Memory B cell (primary cell): ENCODE data around the gene XAB2.

ENCODE experiments used
- ATAC-seq: fragments of 150-1000 bp; cut with Tn5 transposase; 2 replicates; pipeline ENCODE4 v1.10.0; 2021; ENCODE audit warnings: low read depth, mild to moderate bottlenecking, moderate library complexity
- DNase-seq, 2 donors: peaks; one replicate each; pipeline ENCODE4 v3.0.0; 2022; ENCODE audit warnings: low spot score in 2 of 2
- H3K27ac Mint-ChIP-seq: one replicate; pipeline ENCODE4 v1.8.0; 2022; ENCODE audit warnings: mild to moderate bottlenecking, moderate library complexity, mixed read lengths
- H3K27me3 Mint-ChIP-seq: one replicate; pipeline ENCODE4 v1.8.0; 2022; ENCODE audit warnings: mixed read lengths
- H3K36me3 Mint-ChIP-seq: one replicate; pipeline ENCODE4 v1.8.0; 2022; ENCODE audit warnings: mild to moderate bottlenecking, mixed read lengths
- H3K4me1 Mint-ChIP-seq: one replicate; pipeline ENCODE4 v1.8.0; 2022; ENCODE audit warnings: mixed read lengths
- H3K4me3 Mint-ChIP-seq: one replicate; pipeline ENCODE4 v1.8.0; 2022; ENCODE audit warnings: mild to moderate bottlenecking, moderate library complexity, mixed read lengths
- H3K9me3 Mint-ChIP-seq: one replicate; pipeline ENCODE4 v1.8.0; 2022; ENCODE audit warnings: mixed read lengths

XAB2 gene

GRCh38 chr19:7618348-7618747 is 11.0 kb downstream of the XAB2 start:
- Mint-ChIP-seq H3K4me1 (peaks cover 3% of the 10 kb centered on the region), H3K27ac (peak overlapping the region; percentile 79)
- DNase-seq, result no peak

GRCh38 chr19:7617735-7618134 is 11.6 kb downstream of the XAB2 start:
- Mint-ChIP-seq H3K36me3 (peaks cover 22% of the 10 kb centered on the region), H3K27ac (no peak overlapping the region), H3K27me3 (no peaks in the 10 kb centered on the region), H3K4me3 (no peak overlapping the region), H3K4me1 (no peaks in the 10 kb centered on the region), H3K9me3 (no peaks in the 10 kb centered on the region)
- DNase-seq (no peak), ATAC-seq (no peak)

More at GRCh38 chr19:7618348-7618747, 11.0 kb downstream of the XAB2 start:
- H3K27me3 Mint-ChIP-seq, result no peaks in the 10 kb centered on the region
- H3K9me3 Mint-ChIP-seq, result no peaks in the 10 kb centered on the region
- H3K4me3 Mint-ChIP-seq, result no peak overlapping the region
- peaks cover 27% of the 10 kb centered on the region for H3K36me3 Mint-ChIP-seq
- ATAC-seq, result no peak

DNA sequence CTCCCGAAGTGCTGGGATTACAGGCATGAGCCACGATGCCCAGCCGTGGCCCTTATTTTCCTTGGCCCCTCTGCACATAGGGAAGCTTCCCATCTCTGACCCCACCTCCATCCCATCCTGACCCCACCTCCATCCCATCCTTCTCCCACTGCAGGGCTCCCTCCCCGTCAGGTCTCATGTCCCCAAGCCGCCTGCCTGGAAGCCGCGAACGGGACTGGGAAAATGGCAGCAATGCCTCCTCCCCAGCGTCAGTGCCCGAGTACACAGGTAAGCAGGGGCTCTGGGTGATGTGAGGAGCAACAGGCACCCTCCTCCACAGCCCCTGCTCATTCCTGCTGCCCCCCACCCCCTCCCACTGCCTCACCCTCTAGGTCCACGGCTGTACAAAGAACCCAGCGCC is 12.2 kb downstream of the XAB2 start:
- DNase-seq (no peak), ATAC-seq (no peak)
- Mint-ChIP-seq H3K4me1 (no peaks in the 10 kb centered on the region), H3K27me3 (no peaks in the 10 kb centered on the region), H3K36me3 (peaks cover 21% of the 10 kb centered on the region), H3K9me3 (no peaks in the 10 kb centered on the region), H3K4me3 (no peak overlapping the region), H3K27ac (no peak overlapping the region)

GRCh38 chr19:7614859-7615741 is 14.2 kb downstream of the XAB2 start:
- H3K36me3 Mint-ChIP-seq, result peaks cover 16% of the 10 kb centered on the region
- DNase-seq (no peak), ATAC-seq (no peak)
- H3K4me1 Mint-ChIP-seq, result no peaks in the 10 kb centered on the region
- H3K4me3 Mint-ChIP-seq, result no peak overlapping the region
- H3K27ac Mint-ChIP-seq, result no peak overlapping the region
- H3K9me3 Mint-ChIP-seq, result no peaks in the 10 kb centered on the region
- no peaks in the 10 kb centered on the region for H3K27me3 Mint-ChIP-seq

DNA sequence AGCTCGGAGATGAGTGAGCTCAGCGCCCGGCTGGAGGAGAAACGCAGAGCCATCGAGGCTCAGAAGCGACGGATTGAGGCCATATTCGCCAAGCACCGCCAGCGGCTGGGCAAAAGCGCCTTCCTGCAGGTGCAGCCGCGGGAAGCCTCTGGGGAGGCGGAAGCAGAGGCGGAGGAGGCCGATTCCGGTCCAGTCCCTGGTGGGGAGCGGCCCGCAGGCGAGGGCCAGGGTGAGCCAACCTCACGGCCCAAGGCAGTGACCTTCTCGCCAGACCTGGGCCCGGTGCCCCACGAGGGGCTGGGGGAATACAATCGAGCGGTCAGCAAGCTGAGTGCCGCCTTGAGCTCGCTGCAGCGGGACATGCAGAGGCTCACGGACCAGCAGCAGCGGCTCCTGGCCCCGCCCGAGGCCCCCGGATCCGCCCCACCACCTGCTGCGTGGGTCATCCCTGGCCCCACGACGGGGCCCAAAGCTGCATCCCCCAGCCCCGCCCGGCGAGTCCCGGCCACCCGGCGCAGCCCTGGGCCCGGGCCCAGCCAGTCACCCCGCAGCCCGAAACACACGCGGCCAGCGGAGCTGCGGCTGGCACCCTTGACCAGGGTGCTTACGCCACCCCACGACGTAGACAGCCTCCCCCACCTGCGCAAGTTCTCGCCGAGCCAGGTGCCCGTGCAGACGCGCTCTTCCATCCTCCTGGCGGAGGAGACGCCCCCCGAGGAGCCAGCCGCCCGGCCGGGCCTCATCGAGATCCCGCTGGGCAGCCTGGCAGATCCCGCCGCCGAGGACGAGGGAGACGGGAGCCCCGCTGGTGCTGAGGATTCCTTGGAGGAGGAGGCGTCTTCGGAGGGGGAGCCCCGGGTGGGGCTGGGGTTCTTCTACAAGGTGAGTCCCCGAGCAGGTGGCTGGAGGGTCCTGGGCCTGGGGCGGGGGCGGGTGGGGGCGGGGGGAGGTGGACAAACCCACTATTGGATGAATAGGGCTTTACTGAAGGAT is 16.8 kb downstream of the XAB2 start:
- no peak overlapping the region for H3K4me3 Mint-ChIP-seq

GRCh38 chr19:7611541-7612279 is 17.6 kb downstream of the XAB2 start:
- Mint-ChIP-seq H3K27me3 (peaks cover 2% of the 10 kb centered on the region), H3K27ac (no peak overlapping the region), H3K4me3 (no peak overlapping the region)

More for the DNA sequence above, 16.8 kb downstream of the XAB2 start:
- no peak for ATAC-seq
- no peaks in the 10 kb centered on the region for H3K9me3 Mint-ChIP-seq
- no peaks in the 10 kb centered on the region for H3K4me1 Mint-ChIP-seq
- H3K27me3 Mint-ChIP-seq, result peaks cover 2% of the 10 kb centered on the region
- peaks cover 3% of the 10 kb centered on the region for H3K36me3 Mint-ChIP-seq
- no peak overlapping the region for H3K27ac Mint-ChIP-seq
- no peak for DNase-seq

GRCh38 chr19:7610491-7611240 is 18.7 kb downstream of the XAB2 start:
- no peak for DNase-seq
- Mint-ChIP-seq H3K27me3 (peaks cover 6% of the 10 kb centered on the region), H3K27ac (no peak overlapping the region), H3K9me3 (peaks cover 2% of the 10 kb centered on the region), H3K4me3 (no peak overlapping the region), H3K4me1 (peaks cover 1% of the 10 kb centered on the region), H3K36me3 (no peaks in the 10 kb centered on the region)
- no peak for ATAC-seq

More at GRCh38 chr19:7611541-7612279, 17.6 kb downstream of the XAB2 start:
- no peaks in the 10 kb centered on the region for H3K4me1 Mint-ChIP-seq
- DNase-seq (no peak), ATAC-seq (no peak)
- H3K9me3 Mint-ChIP-seq, result no peaks in the 10 kb centered on the region
- no peaks in the 10 kb centered on the region for H3K36me3 Mint-ChIP-seq

- no peak for ATAC-seq
- no peak overlapping the region for H3K27ac Mint-ChIP-seq
- peaks cover 5% of the 10 kb centered on the region for H3K4me1 Mint-ChIP-seq
- peak in 1 of 2 donors; percentile 11 for DNase-seq
- H3K27me3 Mint-ChIP-seq, result peaks cover 18% of the 10 kb centered on the region
- no peak overlapping the region for H3K4me3 Mint-ChIP-seq
- H3K9me3 Mint-ChIP-seq, result peaks cover 5% of the 10 kb centered on the region
- peaks cover 5% of the 10 kb centered on the region for H3K36me3 Mint-ChIP-seq
These were observed 21.3 kb downstream of the XAB2 start for GRCh38 chr19:7607874-7608560.

GRCh38 chr19:7607212-7607873 is 22.0 kb downstream of the XAB2 start:
- H3K27me3 Mint-ChIP-seq, result peaks cover 21% of the 10 kb centered on the region
- no peak overlapping the region for H3K27ac Mint-ChIP-seq
- ATAC-seq (no peak), DNase-seq (no peak)
- peaks cover 5% of the 10 kb centered on the region for H3K9me3 Mint-ChIP-seq
- peaks cover 5% of the 10 kb centered on the region for H3K4me1 Mint-ChIP-seq
- H3K36me3 Mint-ChIP-seq, result peaks cover 5% of the 10 kb centered on the region
- no peak overlapping the region for H3K4me3 Mint-ChIP-seq

DNA sequence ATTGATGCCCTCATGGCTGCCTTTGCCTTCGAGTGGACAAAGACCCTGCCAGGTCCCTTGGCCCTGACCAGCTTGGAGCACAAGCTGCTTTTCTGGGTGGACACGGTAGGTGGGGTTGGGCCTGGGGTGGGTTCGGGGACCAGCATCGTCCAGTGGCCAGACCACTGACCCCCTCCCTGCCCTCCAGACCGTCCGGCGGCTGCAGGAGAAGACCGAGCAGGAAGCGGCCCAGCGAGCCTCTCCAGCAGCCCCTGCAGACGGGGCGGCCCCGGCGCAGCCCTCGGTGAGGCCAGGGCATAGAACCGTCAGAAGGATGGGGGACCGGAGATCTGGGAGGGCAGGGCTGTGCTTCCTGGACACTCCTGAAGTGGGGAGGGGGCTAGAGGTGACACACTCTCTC is 23.1 kb downstream of the XAB2 start:
- no peak overlapping the region for H3K4me3 Mint-ChIP-seq
- DNase-seq, result peak in 1 of 2 donors; percentile 12
- peaks cover 25% of the 10 kb centered on the region for H3K27me3 Mint-ChIP-seq
- peaks cover 5% of the 10 kb centered on the region for H3K36me3 Mint-ChIP-seq
- ATAC-seq, result no peak
- peaks cover 5% of the 10 kb centered on the region for H3K9me3 Mint-ChIP-seq
- peaks cover 5% of the 10 kb centered on the region for H3K4me1 Mint-ChIP-seq
- no peak overlapping the region for H3K27ac Mint-ChIP-seq

GRCh38 chr19:7605490-7606222 is 23.7 kb downstream of the XAB2 start:
- DNase-seq, result peak in 1 of 2 donors; percentile 37
- ATAC-seq, result peak; percentile 76
- Mint-ChIP-seq H3K27me3 (peaks cover 27% of the 10 kb centered on the region), H3K4me1 (peaks cover 7% of the 10 kb centered on the region), H3K27ac (no peak overlapping the region), H3K4me3 (no peak overlapping the region), H3K9me3 (peaks cover 7% of the 10 kb centered on the region), H3K36me3 (peaks cover 5% of the 10 kb centered on the region)

GRCh38 chr19:7603919-7604318 is 25.4 kb downstream of the XAB2 start:
- Mint-ChIP-seq H3K36me3 (peaks cover 5% of the 10 kb centered on the region), H3K27me3 (peaks cover 30% of the 10 kb centered on the region), H3K9me3 (peaks cover 7% of the 10 kb centered on the region), H3K4me1 (peaks cover 7% of the 10 kb centered on the region), H3K27ac (no peak overlapping the region), H3K4me3 (no peak overlapping the region)
- ATAC-seq, result no peak
- no peak for DNase-seq
